MV-4-11 (cell line): ENCODE data around the gene B3GNT7.
"Not testable (repeated sequence)": the region's sequence is repeated elsewhere in the genome, so short reads cannot be mapped to it uniquely, and the experiment has no call there.

Experiments
- DNase-seq: peaks from one replicate; lab custom pipeline; 2025; lab: John Stamatoyannopoulos, UW

The B3GNT7 gene, protein sequence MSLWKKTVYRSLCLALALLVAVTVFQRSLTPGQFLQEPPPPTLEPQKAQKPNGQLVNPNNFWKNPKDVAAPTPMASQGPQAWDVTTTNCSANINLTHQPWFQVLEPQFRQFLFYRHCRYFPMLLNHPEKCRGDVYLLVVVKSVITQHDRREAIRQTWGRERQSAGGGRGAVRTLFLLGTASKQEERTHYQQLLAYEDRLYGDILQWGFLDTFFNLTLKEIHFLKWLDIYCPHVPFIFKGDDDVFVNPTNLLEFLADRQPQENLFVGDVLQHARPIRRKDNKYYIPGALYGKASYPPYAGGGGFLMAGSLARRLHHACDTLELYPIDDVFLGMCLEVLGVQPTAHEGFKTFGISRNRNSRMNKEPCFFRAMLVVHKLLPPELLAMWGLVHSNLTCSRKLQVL

DNA sequence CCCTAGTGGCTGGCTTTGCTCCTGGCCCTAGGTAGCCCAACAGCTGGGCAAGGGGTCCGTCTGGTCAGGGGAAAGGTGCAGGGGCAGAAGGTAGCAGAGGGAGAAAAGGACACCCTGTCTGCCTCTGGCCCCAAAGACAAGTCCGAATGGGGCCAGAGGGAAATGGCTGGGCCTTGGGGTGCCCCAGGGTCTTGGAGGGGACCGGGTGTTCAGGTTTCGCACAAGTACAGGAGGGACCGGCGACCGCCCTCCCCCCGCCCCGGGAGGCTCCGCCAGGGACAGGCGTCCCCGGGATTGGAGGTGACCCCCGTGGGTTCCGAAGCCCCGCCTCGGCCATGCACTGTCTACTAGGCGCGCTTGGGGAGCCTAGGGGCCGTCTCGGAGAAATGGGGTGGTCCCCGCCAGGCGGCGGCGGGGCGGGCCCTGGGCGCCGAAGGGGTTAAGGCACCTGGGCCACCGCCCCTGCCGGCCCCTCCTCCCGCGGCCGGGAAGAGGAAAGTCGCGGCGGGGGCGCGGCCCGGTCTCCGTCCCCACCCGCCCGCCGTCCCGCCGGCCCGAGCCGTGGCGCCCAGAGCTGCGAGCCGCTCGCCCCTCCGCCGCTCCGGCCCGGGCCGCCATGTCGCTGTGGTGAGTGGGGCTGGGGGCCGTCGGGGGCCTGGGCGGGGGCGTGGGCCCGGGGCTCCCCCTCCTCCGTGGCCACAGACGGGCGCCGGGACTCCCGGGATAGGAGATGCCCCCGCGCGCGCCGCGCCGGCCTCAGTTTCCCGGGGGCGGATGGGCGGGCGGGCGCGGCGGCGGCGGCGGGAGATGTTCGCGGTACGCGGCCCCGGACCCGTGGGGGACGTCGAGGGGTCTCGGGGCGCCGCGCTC is at the start of gene B3GNT7:
Gene B3GNT7 (plus strand): TSS at position 523 of the 870 bp plus-strand sequence. CDS start 94 bp downstream, at position 617.
- peak; percentile 72 for DNase-seq

DNA sequence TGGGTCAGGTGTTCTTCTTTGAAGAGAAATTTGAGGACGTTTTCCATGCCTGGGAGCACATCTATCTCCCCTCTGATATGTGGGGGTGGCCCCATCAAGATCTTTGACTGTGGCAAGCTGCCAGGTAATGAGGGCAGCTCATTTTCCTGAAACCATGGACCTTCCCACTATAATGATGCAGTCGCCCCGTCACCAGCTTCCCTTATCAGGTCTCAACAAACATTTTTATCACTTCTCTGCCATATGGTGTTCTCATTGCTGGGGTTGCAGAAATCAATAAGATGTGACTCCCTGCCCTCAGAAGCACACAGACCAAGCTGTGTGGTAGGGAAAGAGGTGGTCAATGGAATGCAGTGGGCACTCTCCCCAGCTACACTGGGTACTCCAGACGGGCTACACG is 48.4 kb upstream of the B3GNT7 start:
- no peak for DNase-seq

DNA sequence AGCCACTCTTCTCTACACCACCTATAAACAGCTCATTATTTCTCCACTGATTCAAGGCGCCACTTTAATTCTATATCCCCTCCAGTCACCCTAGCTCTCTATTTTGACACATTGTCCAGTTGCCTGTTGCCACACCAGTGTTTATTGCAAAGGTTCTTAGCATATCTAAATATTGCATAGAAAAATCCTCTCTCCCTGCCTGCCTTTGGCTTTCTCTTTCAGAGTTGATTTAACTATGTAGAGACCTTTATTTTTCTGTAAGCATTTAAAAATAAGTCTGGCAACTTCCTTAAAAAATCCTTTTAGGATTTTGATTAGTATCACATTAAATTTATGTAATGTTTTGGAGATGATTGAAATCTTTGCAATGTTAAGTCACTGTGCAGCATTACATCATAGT is 47.9 kb upstream of the B3GNT7 start:
- DNase-seq: no peak

- no peak for DNase-seq
Observed at GRCh38 chr2:231348173-231348572, 47.3 kb upstream of the B3GNT7 start.

DNA sequence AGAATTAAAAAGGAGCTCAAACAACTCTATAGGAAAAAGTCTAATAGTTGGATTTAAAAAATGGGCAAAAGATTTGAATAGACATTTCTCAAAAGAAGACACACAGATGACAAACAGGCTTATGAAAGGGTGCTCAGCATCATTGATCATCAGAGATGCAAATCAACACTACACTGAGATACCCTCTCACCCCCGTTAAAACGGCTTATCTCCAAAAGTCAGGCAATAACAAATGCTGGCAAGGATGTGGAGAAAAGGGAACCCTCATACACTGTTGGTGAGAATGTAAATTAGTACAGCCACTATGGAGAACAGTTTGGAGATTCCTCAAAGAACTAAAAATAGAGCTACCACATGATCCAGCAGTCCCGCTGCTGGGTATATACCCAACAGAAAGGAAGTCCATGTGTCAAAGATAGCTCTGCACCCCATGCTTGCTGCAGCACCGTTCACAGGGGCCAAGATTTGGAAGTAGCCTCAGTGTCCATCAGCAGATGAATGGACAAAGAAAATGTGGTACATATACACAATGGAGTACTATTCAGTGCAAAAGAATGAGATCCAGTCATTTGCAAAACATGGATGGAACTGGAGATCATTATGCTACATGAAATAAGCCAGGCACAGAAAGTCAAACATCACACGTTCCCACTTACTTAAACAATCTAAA is 46.7 kb upstream of the B3GNT7 start:
- DNase-seq: peak; percentile 50

DNA sequence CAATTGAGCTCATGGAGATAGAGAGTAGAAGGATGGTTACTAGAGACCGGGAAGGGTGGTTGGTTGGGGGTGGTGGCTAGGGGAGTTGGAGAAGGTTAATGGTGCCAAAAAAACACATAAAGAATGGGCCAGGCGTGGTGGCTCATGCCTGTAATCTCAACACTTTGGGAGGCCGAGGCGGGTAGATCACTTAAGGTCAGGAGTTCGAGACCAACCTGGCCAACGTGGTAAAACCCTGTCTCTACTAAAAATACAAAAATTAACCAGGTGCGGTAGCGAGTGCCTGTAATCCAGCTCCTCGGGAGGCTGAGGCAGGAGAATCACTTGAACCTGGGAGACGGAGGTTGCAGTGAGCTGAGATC is 46.2 kb upstream of the B3GNT7 start:
- not testable (repeated sequence) for DNase-seq

- no peak for DNase-seq
Observed at GRCh38 chr2:231351648-231352047, 43.9 kb upstream of the B3GNT7 start.

GRCh38 chr2:231353469-231353868 is 42.0 kb upstream of the B3GNT7 start:
- no peak for DNase-seq

DNA sequence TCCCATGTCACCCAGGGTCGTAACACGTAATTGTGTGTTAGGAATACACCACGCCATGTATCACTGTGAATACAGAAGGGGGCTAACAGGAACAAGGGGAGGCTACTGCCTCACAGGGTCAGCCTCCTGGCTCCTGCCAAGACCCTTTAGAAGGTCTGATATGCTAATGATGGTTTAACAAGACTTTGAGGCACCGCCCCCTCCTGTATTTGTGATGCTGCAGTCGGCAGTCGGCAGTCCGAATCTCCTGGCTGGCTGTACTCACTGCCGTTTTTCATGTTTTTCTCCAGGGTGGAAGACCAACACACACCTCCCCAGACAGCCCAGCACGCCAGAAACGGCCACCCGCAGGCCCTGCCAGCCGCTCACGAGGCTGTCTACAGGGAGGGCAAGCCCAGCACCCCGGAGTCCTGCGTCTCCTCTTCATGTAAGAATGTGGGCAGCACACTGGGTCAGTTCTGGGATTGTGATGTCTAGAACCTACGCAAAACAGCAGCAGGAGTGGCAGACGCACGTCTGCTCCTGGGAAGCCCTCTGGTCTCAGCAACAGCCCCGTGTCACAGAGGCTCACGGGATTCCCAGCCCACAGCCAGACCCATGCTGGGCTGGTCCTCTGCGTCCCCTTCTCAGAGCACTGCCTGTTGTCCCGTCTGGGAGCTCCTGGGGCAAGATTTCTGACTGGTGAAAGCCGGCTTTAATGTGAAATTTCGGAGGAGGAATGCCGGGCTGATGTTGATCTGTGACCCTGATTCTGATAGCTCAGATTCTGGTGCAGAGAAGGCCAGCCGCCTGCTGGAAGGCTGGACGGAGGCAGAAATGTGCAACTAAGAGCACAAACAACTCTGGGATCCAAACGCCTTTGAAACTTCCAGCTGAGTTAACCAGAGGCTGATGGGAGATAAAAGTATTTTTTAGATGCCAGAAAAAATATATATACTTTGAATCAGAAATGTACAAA is 39.7 kb upstream of the B3GNT7 start:
- DNase-seq: no peak

- DNase-seq: no peak
Observed at GRCh38 chr2:231356466-231356844, 39.1 kb upstream of the B3GNT7 start.

DNA sequence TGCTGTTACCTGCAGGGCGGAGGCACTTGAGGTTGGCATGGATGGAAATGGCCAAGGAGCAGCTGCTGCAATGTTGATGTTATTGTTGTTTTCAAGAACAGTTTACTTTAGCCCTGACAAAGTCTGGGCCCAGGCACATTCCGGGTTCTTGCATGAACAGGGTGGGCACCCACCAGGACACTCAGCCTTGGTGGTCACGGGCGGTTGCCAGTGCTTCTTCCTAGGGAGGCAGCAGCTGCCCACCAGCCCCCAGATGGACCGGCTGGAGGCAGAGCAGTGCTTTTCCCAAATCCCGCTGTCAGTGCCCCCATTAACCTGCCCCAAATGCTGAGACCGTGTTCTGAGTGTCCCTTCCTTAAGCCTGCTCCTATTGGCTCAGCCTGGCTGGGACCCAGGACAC is 38.5 kb upstream of the B3GNT7 start:
- DNase-seq: no peak

- no peak for DNase-seq
Observed at GRCh38 chr2:231357931-231358330, 37.6 kb upstream of the B3GNT7 start.

DNA sequence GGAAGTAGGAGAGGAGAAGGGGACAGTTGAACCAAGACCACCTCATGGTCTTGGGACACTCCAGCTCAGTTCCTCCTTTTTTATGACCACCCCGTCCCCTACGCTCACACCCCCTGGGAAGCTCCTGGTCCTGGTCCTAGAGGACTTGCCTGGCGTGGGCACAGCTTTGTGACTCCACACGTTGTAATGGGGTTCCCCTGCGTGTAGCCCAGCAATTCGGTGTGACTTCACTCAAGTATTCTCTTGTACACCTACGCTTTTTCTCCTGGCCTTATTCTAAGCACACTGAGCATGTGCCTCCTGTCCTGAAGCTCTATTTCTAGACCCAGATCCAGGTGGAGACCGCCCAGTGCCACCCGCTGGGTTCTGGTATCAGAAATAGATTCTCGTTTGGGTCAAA is 36.1 kb upstream of the B3GNT7 start:
- peak; percentile 34 for DNase-seq

- DNase-seq: no peak
Observed at GRCh38 chr2:231359948-231360347, 35.6 kb upstream of the B3GNT7 start.

DNA sequence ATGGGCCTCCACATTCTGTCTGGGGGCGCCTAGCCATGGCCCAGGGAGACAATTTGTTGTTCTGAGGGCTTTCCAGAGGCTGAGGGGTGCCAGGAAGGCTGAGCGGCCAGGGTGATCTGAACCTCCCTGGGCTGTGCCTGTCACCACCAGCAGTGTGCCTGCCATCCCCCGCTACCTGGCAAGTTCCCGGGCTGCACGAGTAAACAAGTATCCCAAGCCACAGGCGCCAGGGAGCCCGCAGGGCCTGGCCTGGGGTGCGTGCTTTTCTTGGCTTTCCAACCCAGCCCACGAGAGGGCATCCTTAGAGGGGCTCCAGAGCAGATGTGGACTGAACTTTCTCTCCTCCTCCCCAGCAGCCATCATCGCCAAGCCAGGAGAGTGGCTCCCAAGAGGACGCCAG is 35.1 kb upstream of the B3GNT7 start:
- no peak for DNase-seq

DNA sequence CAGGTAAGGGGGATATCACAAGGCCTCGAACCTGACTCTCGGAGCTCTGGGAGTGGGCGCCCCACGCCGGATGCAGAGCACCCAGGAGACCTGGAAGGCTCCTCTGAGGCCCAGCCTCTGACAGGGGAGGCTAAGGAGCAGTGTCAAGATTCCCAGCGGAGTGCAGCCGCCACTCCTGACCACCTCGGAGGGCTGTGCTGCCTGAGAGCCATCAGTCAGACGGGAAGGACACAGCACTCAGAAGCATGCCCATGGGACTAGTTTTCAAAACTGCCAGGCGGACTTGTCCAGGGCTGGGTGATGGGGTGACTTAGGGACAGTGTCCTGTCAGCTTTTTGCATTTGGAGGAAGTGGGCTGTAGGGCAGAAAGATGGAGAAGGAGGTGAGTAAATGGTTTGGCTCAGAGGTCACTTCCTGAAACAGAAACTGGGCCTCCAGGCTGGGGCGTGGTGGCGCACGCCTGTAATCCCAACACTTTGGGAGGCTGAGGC is 34.6 kb upstream of the B3GNT7 start:
- DNase-seq: peak; percentile 70

- peak; percentile 91 for DNase-seq
Observed at GRCh38 chr2:231361701-231362554, 33.6 kb upstream of the B3GNT7 start.

DNA sequence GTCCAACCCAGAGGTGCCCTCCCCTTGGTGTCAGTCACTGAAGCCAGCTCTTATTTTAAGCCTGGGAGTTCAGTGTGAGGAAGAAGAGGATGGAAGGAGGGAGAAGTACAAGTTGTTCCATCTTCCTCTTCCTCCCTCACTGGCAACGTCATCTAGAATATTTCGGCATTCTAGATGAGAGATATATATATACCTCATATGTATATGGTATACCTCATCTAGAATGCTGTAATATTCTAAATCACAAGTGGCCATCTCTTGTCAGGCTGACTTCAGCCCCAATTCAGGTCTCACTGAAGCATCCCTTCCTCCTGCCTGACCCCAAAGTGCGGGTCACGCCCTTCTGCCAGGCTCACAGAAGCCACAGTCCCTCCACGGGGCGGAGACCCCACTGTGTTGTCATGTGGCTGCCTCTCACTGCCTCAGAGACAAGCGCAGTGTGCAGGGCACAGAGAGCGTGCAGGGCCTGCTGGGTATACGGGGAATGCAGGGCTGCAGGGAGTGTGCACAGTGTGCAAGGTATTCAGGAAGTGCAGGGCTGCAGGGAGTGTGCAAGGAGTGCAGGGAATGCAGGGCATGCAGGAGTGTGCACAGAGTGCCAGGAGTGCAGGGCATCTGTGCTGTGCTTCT is 32.8 kb upstream of the B3GNT7 start:
- peak; percentile 63 for DNase-seq

- DNase-seq: no peak
Observed at GRCh38 chr2:231364061-231364460, 31.4 kb upstream of the B3GNT7 start.
